Endometrial microvascular endothelial cells (primary cell): ENCODE results near the gene MSRB3. TPM values are rescaled to one million over a fixed set of nuclear protein-coding genes. Genes with fewer than 3 reads are reported as not detected.
"Not testable (repeated sequence)": the region's sequence is repeated elsewhere in the genome, so short reads cannot be mapped to it uniquely, and the experiment has no call there.

ENCODE experiments used
- in situ Hi-C: cut with HindIII; loops from 2 replicates; pipeline ENCODE4 v1.10.0; 2017; ENCODE audit warnings: low sequenced_read_pairs, low pct_unique_long_range_greater_than_20kb; ENCODE audit errors: inconsistent ontology term
- total RNA-seq: library from RNA; depleted of rRNA; stranded (reverse); fragments of >200 nt; gene quantifications from one replicate; pipeline ENCODE4 v1.2.3, GENCODE V29; 2015; ENCODE audit errors: inconsistent ontology term

Gene MSRB3
- total RNA-seq, 1 donor from 2014 or later: 47.6 TPM

DNA sequence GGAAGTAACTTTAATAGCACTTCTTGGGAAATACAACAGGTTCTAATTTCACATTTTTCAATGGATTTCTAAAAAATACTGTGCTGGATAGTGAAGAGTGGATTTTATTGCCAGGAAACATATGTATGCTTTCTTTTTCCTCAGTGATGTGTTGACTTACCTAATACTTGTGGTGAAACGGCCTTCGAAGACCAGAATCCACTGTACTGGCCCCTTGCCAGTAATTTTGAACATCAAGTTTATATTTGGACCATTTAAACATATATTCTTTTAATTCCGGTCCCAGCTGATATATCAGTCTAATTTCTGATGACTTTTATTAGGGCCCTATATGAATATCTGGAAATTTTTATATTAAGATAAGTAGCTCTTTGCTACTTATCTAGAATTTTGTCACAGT, 1.8 kb downstream of the MSRB3 start:
- in situ Hi-C loops: no loop called here

DNA sequence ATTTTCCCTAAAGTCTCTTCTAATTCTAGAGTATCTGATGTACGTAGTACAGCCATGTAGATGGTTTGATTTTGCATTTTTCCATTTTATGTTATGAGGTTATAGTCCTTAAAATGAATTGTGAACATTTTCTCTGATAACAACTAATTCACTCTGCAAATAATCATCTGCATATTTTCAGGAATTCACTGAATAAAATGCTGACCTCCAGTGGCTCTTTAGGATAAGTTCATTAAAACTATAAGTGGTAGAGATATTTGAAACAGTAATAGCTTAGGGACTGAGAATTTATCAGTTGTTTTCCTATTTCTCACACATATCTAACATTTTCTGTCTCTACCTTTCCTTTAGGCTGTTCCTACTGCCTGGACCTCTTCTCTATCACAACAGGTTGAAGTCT, 4.4 kb downstream of the MSRB3 start:
- in situ Hi-C loops: no loop called here

DNA sequence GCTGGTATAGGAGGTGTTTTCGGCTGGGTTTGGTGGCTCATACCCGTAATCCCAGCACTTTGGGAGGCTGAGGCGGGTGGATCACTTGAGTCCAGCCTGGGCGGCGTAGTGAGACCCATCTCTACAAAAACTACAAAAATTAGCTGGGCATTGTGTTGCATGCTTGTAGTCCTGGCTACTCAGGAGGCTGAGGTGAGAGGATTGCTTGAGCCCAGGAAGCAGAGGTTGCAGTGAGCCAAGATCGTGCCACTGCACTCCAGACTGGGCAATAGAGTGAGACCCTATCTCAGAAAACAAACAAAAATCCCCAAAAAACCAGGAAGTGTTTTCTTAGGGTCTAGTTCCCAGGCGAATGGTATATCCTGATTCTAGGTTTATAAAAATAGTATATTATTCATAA, 7.0 kb downstream of the MSRB3 start:
- in situ Hi-C loops: not testable (repeated sequence)

DNA sequence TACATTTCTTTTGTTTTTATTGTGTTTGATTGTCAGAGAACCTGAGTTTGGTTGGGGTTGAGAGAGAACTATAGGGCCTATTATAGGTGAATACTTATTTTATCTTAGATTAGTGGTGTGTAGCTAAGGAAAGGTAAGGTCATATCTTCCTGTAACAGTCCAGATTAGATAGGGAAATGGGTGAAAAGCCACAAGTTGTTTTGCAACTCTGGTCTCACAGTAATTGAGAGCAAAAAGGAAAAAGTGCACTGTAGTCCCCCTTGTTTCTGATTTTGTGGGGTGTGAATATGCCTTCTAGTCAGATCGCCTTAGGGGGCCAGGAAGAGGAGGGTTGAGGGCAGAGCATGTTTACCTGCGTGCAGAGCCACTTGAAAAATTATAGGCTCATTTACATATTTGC, 8.9 kb downstream of the MSRB3 start:
- in situ Hi-C loops: no loop called here

DNA sequence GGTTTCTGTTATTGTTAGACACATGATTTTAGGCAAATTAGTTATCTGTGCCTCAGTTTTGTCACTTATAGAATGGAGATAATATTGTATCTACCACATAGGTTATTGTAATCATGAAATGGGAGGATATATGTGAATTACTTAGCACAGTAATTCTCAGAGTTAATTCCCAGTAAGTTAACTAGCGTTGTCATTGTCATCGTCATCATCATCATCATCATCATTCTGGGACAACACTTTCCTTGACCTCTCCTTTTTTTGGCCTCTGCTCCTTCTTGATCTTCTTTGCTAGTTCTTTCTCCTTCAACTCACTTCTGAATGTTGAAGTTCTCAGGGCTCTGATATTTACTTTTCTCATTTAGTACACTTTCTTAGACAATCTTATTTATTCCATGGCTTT, 13.8 kb downstream of the MSRB3 start:
- in situ Hi-C loops: no loop called here

DNA sequence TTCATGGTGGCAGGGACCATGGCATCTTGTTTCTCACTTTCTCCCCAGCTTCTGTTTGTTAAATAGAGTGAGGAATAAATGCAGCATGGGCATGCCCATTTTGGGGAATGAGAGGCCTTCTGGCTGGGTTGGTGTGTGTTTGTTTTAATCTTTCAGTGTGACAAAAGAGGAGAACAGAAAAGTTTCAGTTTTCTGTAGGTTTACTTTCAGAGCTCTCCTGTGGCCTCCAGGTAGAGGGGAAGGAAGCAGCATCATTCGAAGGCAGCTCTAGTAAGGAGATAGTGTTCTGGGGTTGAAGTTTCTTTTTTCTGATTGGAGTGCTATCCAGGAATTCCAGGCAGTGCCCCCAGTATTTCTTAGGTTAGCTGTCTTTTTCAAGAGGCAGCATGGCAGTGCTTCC, 15.3 kb downstream of the MSRB3 start:
- in situ Hi-C loops: no loop called here

DNA sequence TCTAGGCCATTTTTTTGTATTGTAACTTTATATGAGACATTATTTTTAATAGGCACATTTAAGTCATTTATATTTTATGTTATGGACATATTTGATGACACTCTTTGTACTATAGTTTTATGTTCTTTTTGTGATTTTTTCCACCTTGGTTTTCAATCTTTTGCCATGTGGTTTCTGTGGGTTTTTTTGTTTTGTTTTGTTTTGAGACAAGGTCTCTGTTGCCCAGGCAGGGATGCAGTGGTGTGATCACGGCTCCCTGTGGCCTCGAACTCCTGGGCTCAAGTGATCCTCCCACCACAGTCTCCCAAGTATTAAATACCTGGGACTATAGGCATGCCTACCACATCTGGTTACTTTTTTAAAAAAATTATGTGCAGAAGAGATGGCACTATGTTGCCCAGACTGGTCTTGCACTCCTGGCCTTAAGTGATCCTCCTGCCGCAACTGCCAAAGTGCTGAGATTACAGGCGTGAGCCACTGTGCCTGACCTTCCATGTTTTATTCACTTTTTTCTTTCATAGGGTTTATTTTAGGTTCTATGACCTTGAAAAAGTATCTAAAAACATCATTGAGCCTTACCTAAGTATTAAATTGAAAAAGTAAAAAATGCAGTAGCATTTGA, 16.3 kb downstream of the MSRB3 start:
- in situ Hi-C loops: no loop called here

DNA sequence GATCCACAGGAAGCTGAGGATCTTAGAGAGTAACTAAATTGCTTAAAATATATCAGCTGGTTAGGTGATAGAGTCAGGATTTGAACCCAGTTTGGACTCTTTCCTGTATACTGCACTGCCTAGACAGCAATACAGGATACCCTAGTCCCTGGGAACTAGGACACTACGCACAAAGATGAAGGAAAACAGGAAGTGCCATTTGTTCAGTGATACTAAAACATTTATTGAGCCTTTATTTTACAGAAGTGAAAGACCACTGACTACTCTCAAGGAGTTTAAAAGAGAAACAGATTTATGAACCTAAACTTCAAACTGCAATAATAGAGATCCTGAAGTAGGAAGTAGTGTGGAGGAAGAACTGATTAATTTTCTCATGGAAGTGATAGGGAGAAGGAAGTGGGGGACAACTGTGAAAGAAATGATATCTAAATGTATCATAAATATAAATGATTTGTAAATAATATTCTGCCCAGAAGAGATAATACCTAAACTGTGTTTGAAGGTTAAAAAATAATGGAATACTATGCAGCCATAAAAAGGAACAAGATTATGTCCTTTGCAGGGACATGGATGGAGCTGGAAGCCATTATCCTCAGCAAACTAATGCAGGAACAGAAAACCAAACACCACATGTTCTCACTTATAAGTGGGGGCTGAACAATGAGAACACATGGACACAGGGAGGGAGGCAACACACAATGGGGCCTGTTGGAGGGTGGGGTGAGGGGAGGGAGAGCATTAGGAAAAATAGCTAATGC, 18.2 kb downstream of the MSRB3 start:
- in situ Hi-C loops: no loop called here

DNA sequence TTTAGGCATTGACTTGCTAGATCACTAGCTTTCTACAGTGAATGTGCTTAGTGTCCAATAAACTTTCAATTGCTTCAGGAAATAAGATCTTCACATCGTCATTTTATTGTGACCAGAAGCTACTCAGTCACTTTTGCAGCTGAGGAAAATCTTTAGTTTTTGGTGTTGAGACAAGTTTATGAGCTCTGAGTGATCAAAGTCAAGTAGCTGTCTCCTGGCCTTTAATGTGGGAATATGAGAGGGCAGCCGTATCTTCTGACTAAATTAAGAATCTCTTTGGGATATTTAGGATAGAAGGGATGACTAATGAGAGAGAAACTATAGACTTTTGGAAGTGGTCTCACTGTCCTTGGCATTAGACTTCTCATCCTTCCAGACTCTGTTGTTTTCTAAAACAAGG, 21.6 kb downstream of the MSRB3 start:
- in situ Hi-C loops: no loop called here

DNA sequence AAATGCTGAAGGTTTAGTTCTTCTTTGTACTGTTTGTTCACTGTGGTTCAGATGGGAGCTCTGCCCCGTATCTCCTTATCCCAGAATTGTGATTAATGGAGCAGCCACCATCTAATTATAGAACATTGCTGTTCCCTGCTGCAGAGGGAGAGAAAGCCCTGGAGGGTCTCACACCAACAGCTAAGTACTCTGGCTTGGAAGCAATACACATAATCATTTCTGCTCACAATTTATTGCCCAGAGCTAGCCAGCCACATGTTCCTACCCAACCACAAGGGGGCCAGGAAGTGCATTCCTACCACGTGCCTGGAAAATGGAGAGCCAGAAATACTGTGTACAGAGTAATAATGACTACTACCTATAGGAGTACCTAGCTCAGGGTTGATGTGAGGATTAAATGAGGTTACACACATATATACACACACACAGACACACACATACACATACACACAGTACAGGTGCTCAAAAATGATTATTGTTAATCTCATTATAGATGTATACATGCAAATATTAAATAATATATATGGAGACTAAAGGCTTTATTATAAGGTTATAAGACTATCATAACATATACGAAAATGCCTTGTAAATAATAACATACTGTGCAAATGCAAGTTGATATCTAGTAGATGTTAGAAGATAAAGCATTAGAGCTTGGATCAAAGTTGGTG, 22.3 kb downstream of the MSRB3 start:
- in situ Hi-C loops: no loop called here

DNA sequence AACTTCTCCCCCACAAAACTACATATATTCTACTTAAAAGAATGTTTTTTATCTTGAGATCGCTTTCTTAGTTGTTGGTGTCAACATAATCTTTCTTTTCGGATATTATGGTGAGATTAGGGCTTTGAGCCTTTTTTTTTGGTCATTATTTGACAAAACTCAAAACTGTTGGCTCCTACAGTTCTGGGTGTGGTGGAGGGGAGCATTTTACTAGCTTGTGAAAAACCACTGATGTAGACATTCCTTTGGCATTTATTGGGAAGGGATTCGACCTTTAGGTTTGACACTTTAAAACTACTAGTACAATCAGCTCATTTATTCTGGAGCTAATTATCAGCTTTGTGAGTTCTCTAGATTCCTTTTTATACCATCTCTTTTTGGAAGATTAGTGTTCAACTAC, 24.4 kb downstream of the MSRB3 start:
- in situ Hi-C loops: no loop called here

DNA sequence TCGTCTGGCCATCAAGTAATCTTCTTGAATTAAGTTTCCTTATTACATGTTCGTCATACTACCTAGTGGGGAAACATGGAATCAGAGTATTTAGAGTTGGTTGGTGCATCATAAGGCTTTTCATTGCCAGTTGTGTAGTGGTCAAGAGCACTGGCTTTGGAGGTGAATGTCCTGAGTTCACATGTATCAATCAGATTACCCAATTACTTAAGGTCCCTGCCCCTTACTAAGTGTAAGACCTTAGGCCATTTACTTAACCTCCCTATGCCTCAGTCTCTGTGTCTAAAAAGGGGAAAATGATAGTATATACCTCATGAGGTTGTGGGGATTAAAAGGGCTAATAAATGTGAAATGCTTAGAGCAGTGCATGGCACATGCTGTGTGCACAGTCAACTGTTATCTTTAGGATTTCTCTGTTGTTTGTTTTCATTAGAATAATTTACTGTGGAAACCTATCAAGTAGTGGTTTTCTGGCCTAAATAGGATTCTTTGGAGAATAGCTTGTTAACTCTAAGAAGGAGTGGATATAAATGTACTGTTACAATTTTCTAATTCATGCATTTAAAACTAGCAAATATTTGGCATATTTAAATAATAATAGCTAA, 27.0 kb downstream of the MSRB3 start:
- in situ Hi-C loops: no loop called here

DNA sequence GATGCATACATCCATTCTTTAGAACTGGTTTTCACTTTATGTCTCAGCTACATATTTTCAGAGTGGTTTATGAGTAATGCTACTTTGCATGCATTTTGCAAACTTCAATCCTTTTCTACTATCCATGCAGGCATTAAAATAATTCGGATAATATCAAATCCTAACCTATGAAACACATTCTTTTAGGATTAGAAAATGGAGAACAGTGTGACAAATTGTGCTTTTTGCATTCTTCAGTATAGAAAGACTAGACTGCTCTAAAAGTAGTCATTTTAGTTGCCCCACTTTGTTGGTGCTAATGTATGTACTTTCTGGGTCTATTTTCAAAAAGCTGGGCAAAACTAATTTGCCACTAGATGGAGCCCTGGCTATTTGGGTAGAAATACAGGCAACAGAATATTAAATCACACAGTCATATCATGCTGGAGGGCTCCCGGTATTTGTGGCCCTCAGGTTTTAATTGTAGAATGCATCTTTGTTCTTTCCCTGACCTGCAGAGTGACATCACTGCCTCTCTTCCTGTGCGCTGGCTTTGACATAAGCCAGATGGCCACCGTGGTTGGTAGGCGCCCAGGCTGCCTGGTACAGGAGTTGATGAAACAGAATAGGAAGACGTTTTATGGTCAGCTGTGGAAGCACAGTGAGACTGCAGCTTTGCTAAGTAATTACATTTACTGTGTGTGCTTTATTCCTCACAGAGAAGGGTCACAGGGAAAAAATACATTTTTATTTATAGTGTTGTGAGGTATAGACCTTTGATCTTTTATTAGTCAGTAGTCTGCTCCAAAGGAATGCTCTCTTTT, 28.1 kb downstream of the MSRB3 start:
- in situ Hi-C loops: no loop called here

DNA sequence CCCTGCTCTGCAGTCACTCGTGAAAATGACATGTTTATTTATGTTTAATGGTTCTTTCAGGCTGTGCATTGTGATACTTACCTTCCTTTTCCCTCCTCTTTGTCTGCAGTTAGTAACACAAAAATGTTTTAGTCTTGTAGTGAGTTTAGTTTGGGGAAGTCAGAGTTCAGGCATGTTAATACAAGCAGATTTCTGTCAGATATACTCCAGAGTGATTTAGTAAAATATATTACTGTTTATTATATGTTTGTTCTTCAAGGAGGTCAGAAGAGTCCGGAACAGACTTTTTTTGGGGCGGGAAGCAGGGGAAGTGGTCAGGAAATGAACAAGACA, 28.7 kb downstream of the MSRB3 start:
- in situ Hi-C loops: no loop called here

DNA sequence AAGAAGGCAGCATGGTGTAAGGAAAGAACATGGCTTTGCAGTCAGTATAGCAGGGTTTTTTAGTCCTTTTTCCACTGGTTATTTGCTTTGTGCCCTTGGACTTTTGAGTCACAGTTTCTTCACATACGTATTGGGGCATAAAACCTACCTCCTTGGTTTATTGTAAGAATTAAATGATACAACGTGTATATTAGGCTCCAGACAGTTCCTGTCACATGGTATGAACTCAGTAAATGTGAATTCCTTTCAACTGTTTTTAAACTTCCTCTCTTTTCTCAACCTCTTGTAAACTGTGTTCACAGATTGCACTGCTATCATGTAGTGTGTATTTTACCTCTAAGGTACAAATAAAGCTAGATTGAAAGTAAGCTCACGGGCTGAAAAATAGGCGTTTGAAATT, 29.5 kb downstream of the MSRB3 start:
- in situ Hi-C loops: no loop called here

DNA sequence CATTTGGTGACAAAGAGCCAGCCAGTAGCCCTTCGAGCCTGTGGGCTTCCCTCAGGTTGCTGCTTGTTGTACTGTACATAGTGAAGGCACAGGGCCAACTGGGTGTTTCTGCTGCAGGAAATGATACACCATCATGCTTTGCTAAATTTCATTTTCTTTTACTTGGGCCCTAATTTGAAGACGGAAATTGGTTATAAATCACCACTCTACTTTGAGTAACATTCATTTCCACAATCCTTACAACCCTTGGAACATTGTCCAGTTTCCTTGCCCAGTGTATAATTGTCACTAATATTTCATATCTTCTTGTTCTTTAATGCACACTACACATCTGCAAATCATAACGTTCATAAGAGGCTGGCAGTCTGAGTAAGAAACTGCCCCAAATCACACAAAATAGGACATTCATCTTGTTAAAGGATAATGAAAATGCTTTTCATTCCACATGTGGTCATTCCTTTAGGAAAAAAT, 30.2 kb downstream of the MSRB3 start:
- in situ Hi-C loops: no loop called here

DNA sequence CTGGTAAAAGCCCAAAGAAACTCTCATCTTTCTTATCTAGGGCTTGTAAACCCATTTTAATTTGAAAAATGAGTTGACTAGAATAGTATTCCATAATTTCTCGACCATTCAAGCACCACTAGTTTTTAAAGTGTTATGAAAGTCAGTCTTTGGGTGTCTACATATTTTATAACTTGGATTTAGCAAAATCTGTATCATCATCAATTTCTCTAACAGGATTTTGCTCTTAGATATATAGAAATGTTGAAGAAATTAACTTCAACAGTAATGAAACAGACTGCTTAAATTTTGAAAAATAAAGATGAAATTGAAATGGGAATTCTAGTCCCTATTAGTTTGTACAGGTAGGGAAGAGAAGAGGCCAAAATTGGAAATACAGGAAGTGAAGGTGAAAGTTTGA, 32.8 kb downstream of the MSRB3 start:
- in situ Hi-C loops: no loop called here

DNA sequence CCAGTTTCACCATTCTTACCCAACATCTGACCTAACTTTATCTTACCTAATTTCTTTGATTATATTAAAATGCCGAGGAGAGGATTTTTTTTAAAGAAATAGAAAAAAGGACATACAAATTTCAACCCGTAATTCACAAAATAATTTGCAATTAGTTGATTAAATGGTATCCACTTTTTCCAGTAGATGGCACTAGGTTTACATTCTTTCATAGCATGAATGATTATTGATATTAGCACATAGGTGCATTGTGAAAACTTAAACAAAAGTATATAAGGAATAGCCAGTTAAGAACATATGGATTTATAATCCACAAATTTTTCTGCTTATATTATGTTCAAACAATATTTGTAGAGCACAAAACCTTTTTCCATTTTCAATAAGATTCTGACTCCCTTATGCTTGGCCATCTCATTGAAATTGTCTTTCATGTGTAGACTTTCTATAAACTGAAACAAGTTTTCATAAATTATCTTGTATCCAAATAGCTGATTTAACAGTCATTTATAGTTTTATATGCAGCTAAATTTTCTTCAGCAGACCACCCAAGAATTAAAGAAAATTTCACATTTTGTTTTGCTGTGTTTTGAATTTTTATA, 35.3 kb downstream of the MSRB3 start:
- in situ Hi-C loops: no loop called here

DNA sequence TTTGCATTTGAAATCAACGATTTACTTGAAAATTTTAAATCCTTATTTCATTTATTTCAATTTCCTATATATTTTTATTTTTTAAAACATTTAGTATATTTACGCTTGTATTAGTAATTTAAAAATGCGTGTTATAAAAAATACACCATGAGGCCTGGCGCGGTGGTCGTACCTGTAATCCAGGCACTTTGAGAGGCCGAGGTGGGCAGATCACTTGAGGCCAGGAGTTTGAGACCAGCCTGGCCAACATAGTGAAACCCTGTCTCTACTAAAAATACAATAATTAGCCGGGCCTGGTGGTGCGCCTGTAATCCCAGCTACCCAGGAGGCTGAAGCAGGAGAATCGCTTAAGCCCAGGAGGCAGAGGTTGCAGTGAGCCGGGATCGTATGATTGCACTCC, 36.8 kb downstream of the MSRB3 start:
- in situ Hi-C loops: not testable (repeated sequence)
